ENCODE results near the gene FAM76B.

FAM76B gene

GRCh38 chr11:95780544-95780943, 9.0 kb downstream of the FAM76B start:
- DNase-seq (ENCODE audit: low read depth) = no peak
- no peak for TF ChIP-seq CTCF (IDR thresholded peaks at IDR 0.05; ENCODE audit: low read length, missing control alignments)
- no peak overlapping the region for H3K4me3 ChIP-seq (replicated peaks; ENCODE audit: low read depth, low read length)

- DNase-seq (ENCODE audit: low read depth) = no peak
- no peak for TF ChIP-seq CTCF (IDR thresholded peaks at IDR 0.05; ENCODE audit: low read length, missing control alignments)
- no peak overlapping the region for H3K4me3 ChIP-seq (replicated peaks; ENCODE audit: low read depth, low read length)
These were observed 10.9 kb downstream of the FAM76B start for GRCh38 chr11:95778699-95779098.

GRCh38 chr11:95776859-95777258, 12.7 kb downstream of the FAM76B start:
- no peak for TF ChIP-seq CTCF (IDR thresholded peaks at IDR 0.05; ENCODE audit: low read length, missing control alignments)
- no peak for DNase-seq (ENCODE audit: low read depth)
- no peak overlapping the region for H3K4me3 ChIP-seq (replicated peaks; ENCODE audit: low read depth, low read length)

- TF ChIP-seq CTCF (IDR thresholded peaks at IDR 0.05; ENCODE audit: low read length, missing control alignments) = no peak
- no peak for DNase-seq (ENCODE audit: low read depth)
- H3K4me3 ChIP-seq (replicated peaks; ENCODE audit: low read depth, low read length) = no peak overlapping the region
These were observed 21.1 kb downstream of the FAM76B start for GRCh38 chr11:95768521-95768920.

- no peak overlapping the region for H3K4me3 ChIP-seq (replicated peaks; ENCODE audit: low read depth, low read length)
- TF ChIP-seq CTCF (IDR thresholded peaks at IDR 0.05; ENCODE audit: low read length, missing control alignments) = no peak
- DNase-seq (ENCODE audit: low read depth) = peak; percentile 90
These were observed 22.1 kb downstream of the FAM76B start for GRCh38 chr11:95767498-95767897.

GRCh38 chr11:95766701-95767100, 22.9 kb downstream of the FAM76B start:
- DNase-seq (ENCODE audit: low read depth) = no peak
- H3K4me3 ChIP-seq (replicated peaks; ENCODE audit: low read depth, low read length) = no peak overlapping the region
- no peak for TF ChIP-seq CTCF (IDR thresholded peaks at IDR 0.05; ENCODE audit: low read length, missing control alignments)

GRCh38 chr11:95764267-95764898, 25.2 kb downstream of the FAM76B start:
- TF ChIP-seq CTCF (IDR thresholded peaks at IDR 0.05; ENCODE audit: low read length, missing control alignments) = peak; percentile 56
- peak; percentile 77 for DNase-seq (ENCODE audit: low read depth)
- no peak overlapping the region for H3K4me3 ChIP-seq (replicated peaks; ENCODE audit: low read depth, low read length)

Measured in fibroblast of pulmonary artery (primary cell).